ENCODE results near the gene TMEM132D.

The TMEM132D gene

GRCh38 chr12:129641926-129642325 is 261.9 kb downstream of the TMEM132D start:
- DNase-seq: no peak
- H3K4me1 ChIP-seq (ENCODE audit: control insufficient read depth, insufficient read depth, low read depth, low read length): no peaks in the 10 kb centered on the region
- H3K27ac ChIP-seq (ENCODE audit: low read length, poor library complexity, severe bottlenecking): no peak overlapping the region
- no peak overlapping the region for H4K8ac ChIP-seq (ENCODE audit: low read length)
- H2BK5ac ChIP-seq (ENCODE audit: low read depth, low read length, poor library complexity, severe bottlenecking): no peak overlapping the region
- H3K9me3 ChIP-seq (ENCODE audit: control insufficient read depth, low read length): peaks cover 3% of the 10 kb centered on the region
- no peak overlapping the region for H3K4me2 ChIP-seq (ENCODE audit: low read length, poor library complexity, severe bottlenecking)
- H2AFZ ChIP-seq (ENCODE audit: low read depth, low read length): no peak overlapping the region
- H3K9ac ChIP-seq (ENCODE audit: low read length): no peak overlapping the region
- H2BK120ac ChIP-seq (ENCODE audit: low read depth, low read length): no peak overlapping the region
- 14% methylated on average over 5 of the region's 6 CpGs for WGBS
- no peak overlapping the region for H2BK12ac ChIP-seq (ENCODE audit: low read length in 2 of 2)
- no peak overlapping the region for H3K14ac ChIP-seq (ENCODE audit: low read length in 2 of 2)
- H3K79me1 ChIP-seq (replicated peaks; ENCODE audit: low read length, poor library complexity, severe bottlenecking): no peaks in the 10 kb centered on the region
- no peak overlapping the region for H2BK15ac ChIP-seq (ENCODE audit: low read depth, poor library complexity, severe bottlenecking)
- H3K36me3 ChIP-seq (ENCODE audit: control insufficient read depth in 1 of 2, insufficient read depth in 2 of 2, low read depth in 1 of 2, low read length in 2 of 2): no peaks in the 10 kb centered on the region
- no peak overlapping the region for H3K4me3 ChIP-seq (ENCODE audit: insufficient read depth in 1 of 2, low read depth in 1 of 2, low read length in 2 of 2)
- H3K23ac ChIP-seq (ENCODE audit: low read length in 2 of 2): no peak overlapping the region
- H3K27me3 ChIP-seq (ENCODE audit: control insufficient read depth in 1 of 2, insufficient read depth in 1 of 2, low read length in 2 of 2): no peaks in the 10 kb centered on the region
- no peak overlapping the region for H3K18ac ChIP-seq (ENCODE audit: low read depth in 1 of 2, low read length in 2 of 2)
- no peak overlapping the region for H3K4ac ChIP-seq (ENCODE audit: low read depth in 1 of 2, low read length in 2 of 2)
- H4K91ac ChIP-seq (ENCODE audit: low read length): no peak overlapping the region
- H2AK5ac ChIP-seq (ENCODE audit: low read length, severe bottlenecking): no peak overlapping the region

GRCh38 chr12:129635021-129635685 is 268.7 kb downstream of the TMEM132D start:
- no peaks in the 10 kb centered on the region for H3K4me1 ChIP-seq (ENCODE audit: control insufficient read depth, insufficient read depth, low read depth, low read length)
- H2BK15ac ChIP-seq (ENCODE audit: low read depth, poor library complexity, severe bottlenecking): no peak overlapping the region
- H4K91ac ChIP-seq (ENCODE audit: low read length): no peak overlapping the region
- DNase-seq: no peak
- no peak overlapping the region for H3K14ac ChIP-seq (ENCODE audit: low read length in 2 of 2)
- H2BK12ac ChIP-seq (ENCODE audit: low read length in 2 of 2): no peak overlapping the region
- no peaks in the 10 kb centered on the region for H3K27me3 ChIP-seq (ENCODE audit: control insufficient read depth in 1 of 2, insufficient read depth in 1 of 2, low read length in 2 of 2)
- no peak overlapping the region for H3K9ac ChIP-seq (ENCODE audit: low read length)
- H4K8ac ChIP-seq (ENCODE audit: low read length): no peak overlapping the region
- H2BK5ac ChIP-seq (ENCODE audit: low read depth, low read length, poor library complexity, severe bottlenecking): no peak overlapping the region
- no peaks in the 10 kb centered on the region for H3K79me1 ChIP-seq (replicated peaks; ENCODE audit: low read length, poor library complexity, severe bottlenecking)
- no peak overlapping the region for H3K27ac ChIP-seq (ENCODE audit: low read length, poor library complexity, severe bottlenecking)
- no peak overlapping the region for H3K23ac ChIP-seq (ENCODE audit: low read length in 2 of 2)
- H3K36me3 ChIP-seq (ENCODE audit: control insufficient read depth in 1 of 2, insufficient read depth in 2 of 2, low read depth in 1 of 2, low read length in 2 of 2): no peaks in the 10 kb centered on the region
- no peak overlapping the region for H3K4ac ChIP-seq (ENCODE audit: low read depth in 1 of 2, low read length in 2 of 2)
- no peak overlapping the region for H3K4me3 ChIP-seq (ENCODE audit: insufficient read depth in 1 of 2, low read depth in 1 of 2, low read length in 2 of 2)
- no peak overlapping the region for H2BK120ac ChIP-seq (ENCODE audit: low read depth, low read length)
- H2AK5ac ChIP-seq (ENCODE audit: low read length, severe bottlenecking): no peak overlapping the region
- H3K18ac ChIP-seq (ENCODE audit: low read depth in 1 of 2, low read length in 2 of 2): no peak overlapping the region
- no peak overlapping the region for H2AFZ ChIP-seq (ENCODE audit: low read depth, low read length)
- peaks cover 7% of the 10 kb centered on the region for H3K9me3 ChIP-seq (ENCODE audit: control insufficient read depth, low read length)
- WGBS: 65% methylated on average over 5 of the region's 6 CpGs
- H3K4me2 ChIP-seq (ENCODE audit: low read length, poor library complexity, severe bottlenecking): no peak overlapping the region

- no peak overlapping the region for H2BK12ac ChIP-seq (ENCODE audit: low read length in 2 of 2)
- H2BK15ac ChIP-seq (ENCODE audit: low read depth, poor library complexity, severe bottlenecking): no peak overlapping the region
- H3K36me3 ChIP-seq (ENCODE audit: control insufficient read depth in 1 of 2, insufficient read depth in 2 of 2, low read depth in 1 of 2, low read length in 2 of 2): no peaks in the 10 kb centered on the region
- no peak overlapping the region for H4K91ac ChIP-seq (ENCODE audit: low read length)
- H3K27ac ChIP-seq (ENCODE audit: low read length, poor library complexity, severe bottlenecking): no peak overlapping the region
- H3K4me2 ChIP-seq (ENCODE audit: low read length, poor library complexity, severe bottlenecking): no peak overlapping the region
- WGBS: 71% methylated on average over 4 of the region's 6 CpGs
- no peak overlapping the region for H3K4me3 ChIP-seq (ENCODE audit: insufficient read depth in 1 of 2, low read depth in 1 of 2, low read length in 2 of 2)
- no peak for DNase-seq
- H2BK120ac ChIP-seq (ENCODE audit: low read depth, low read length): no peak overlapping the region
- H2AK5ac ChIP-seq (ENCODE audit: low read length, severe bottlenecking): no peak overlapping the region
- H3K27me3 ChIP-seq (ENCODE audit: control insufficient read depth in 1 of 2, insufficient read depth in 1 of 2, low read length in 2 of 2): no peaks in the 10 kb centered on the region
- H2AFZ ChIP-seq (ENCODE audit: low read depth, low read length): no peak overlapping the region
- H3K23ac ChIP-seq (ENCODE audit: low read length in 2 of 2): no peak overlapping the region
- H3K4ac ChIP-seq (ENCODE audit: low read depth in 1 of 2, low read length in 2 of 2): no peak overlapping the region
- H3K4me1 ChIP-seq (ENCODE audit: control insufficient read depth, insufficient read depth, low read depth, low read length): peaks cover 4% of the 10 kb centered on the region
- H3K9me3 ChIP-seq (ENCODE audit: control insufficient read depth, low read length): peaks cover 4% of the 10 kb centered on the region
- H2BK5ac ChIP-seq (ENCODE audit: low read depth, low read length, poor library complexity, severe bottlenecking): no peak overlapping the region
- H3K79me1 ChIP-seq (replicated peaks; ENCODE audit: low read length, poor library complexity, severe bottlenecking): no peaks in the 10 kb centered on the region
- H4K8ac ChIP-seq (ENCODE audit: low read length): no peak overlapping the region
- H3K18ac ChIP-seq (ENCODE audit: low read depth in 1 of 2, low read length in 2 of 2): no peak overlapping the region
- H3K9ac ChIP-seq (ENCODE audit: low read length): no peak overlapping the region
- H3K14ac ChIP-seq (ENCODE audit: low read length in 2 of 2): no peak overlapping the region
Observed at GRCh38 chr12:129631316-129631715, 272.5 kb downstream of the TMEM132D start.

- Histone ChIP-seq H3K23ac (ENCODE audit: low read length in 2 of 2) (no peak overlapping the region), H4K8ac (ENCODE audit: low read length) (no peak overlapping the region), H3K4me2 (ENCODE audit: low read length, poor library complexity, severe bottlenecking) (no peak overlapping the region), H2BK15ac (ENCODE audit: low read depth, poor library complexity, severe bottlenecking) (no peak overlapping the region), H3K14ac (ENCODE audit: low read length in 2 of 2) (no peak overlapping the region), H3K4me3 (ENCODE audit: insufficient read depth in 1 of 2, low read depth in 1 of 2, low read length in 2 of 2) (no peak overlapping the region), H4K91ac (ENCODE audit: low read length) (no peak overlapping the region), H3K36me3 (ENCODE audit: control insufficient read depth in 1 of 2, insufficient read depth in 2 of 2, low read depth in 1 of 2, low read length in 2 of 2) (no peaks in the 10 kb centered on the region), H3K27ac (ENCODE audit: low read length, poor library complexity, severe bottlenecking) (no peak overlapping the region), H2AFZ (ENCODE audit: low read depth, low read length) (no peak overlapping the region), H3K9me3 (ENCODE audit: control insufficient read depth, low read length) (peaks cover 5% of the 10 kb centered on the region), H2BK12ac (ENCODE audit: low read length in 2 of 2) (no peak overlapping the region), H3K4me1 (ENCODE audit: control insufficient read depth, insufficient read depth, low read depth, low read length) (peaks cover 4% of the 10 kb centered on the region), H3K79me1 (replicated peaks; ENCODE audit: low read length, poor library complexity, severe bottlenecking) (no peaks in the 10 kb centered on the region), H3K4ac (ENCODE audit: low read depth in 1 of 2, low read length in 2 of 2) (no peak overlapping the region), H3K18ac (ENCODE audit: low read depth in 1 of 2, low read length in 2 of 2) (no peak overlapping the region), H2BK120ac (ENCODE audit: low read depth, low read length) (no peak overlapping the region), H3K27me3 (ENCODE audit: control insufficient read depth in 1 of 2, insufficient read depth in 1 of 2, low read length in 2 of 2) (no peaks in the 10 kb centered on the region), H3K9ac (ENCODE audit: low read length) (no peak overlapping the region), H2AK5ac (ENCODE audit: low read length, severe bottlenecking) (no peak overlapping the region), H2BK5ac (ENCODE audit: low read depth, low read length, poor library complexity, severe bottlenecking) (no peak overlapping the region)
- DNase-seq: no peak
- 78% methylated on average over 1 of the region's 1 CpG for WGBS
Observed at GRCh38 chr12:129629901-129630300, 273.9 kb downstream of the TMEM132D start.

Data from mesenchymal stem cell (in vitro differentiated cells and primary cell).